ENCODE measurements around the gene RHBDF1.

Gene RHBDF1

DNA sequence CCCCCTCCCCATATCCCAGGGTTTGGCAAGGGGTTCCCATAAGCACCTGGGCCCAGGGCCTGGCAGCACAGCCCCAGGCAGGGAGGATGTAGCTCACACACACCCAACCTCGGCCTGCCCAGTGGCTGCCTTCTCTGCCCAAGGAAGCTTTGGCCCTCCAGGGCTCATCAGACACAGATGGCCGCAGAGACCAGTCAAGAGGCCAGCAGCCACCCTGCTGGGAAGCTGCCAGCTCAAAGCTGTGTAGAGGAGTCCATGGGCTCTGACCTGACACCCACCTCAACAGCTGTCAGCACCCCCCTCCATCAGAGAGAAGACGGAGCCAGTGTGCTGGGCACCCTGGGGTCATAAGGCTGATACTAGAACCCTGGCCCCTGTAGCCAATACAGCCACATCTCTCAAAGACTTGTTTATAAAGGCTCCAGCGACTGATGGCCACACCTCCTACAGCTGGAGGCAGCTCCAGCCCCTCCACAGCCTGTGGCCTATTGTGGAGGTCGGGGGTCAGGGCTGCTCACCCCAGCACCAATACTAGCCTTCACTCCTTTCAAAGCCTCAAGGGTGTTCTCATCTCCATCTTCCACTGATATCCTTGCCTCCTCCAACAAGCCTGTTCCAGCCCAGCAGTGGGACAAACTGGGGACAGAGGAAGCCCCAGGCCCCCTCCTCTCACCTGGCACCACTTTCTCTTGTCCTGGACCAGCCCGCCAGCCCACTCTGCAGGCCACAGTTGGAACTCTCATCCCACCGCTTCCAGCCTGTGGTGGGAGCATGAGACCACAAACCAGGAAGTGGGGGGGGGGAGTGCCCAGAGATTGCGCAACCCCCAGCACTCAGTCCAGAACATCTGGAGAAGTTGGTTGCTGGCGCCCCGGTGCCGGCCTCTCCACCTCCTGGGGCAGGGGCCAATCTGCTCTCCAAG, 3.4 kb upstream of the RHBDF1 start:
- no peak for DNase-seq (ENCODE audit: low spot score)
- in situ Hi-C loops (cut with MboI; ENCODE audit: low pct_unique_long_range_greater_than_20kb, low sequenced_read_pairs, unreplicated experiment): no loop called here
- TF ChIP-seq, protein P1, sequence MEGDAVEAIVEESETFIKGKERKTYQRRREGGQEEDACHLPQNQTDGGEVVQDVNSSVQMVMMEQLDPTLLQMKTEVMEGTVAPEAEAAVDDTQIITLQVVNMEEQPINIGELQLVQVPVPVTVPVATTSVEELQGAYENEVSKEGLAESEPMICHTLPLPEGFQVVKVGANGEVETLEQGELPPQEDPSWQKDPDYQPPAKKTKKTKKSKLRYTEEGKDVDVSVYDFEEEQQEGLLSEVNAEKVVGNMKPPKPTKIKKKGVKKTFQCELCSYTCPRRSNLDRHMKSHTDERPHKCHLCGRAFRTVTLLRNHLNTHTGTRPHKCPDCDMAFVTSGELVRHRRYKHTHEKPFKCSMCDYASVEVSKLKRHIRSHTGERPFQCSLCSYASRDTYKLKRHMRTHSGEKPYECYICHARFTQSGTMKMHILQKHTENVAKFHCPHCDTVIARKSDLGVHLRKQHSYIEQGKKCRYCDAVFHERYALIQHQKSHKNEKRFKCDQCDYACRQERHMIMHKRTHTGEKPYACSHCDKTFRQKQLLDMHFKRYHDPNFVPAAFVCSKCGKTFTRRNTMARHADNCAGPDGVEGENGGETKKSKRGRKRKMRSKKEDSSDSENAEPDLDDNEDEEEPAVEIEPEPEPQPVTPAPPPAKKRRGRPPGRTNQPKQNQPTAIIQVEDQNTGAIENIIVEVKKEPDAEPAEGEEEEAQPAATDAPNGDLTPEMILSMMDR (IDR thresholded peaks at IDR 0.05; ENCODE audit: extremely low read depth, insufficient read depth, missing control alignments): no peak

DNA sequence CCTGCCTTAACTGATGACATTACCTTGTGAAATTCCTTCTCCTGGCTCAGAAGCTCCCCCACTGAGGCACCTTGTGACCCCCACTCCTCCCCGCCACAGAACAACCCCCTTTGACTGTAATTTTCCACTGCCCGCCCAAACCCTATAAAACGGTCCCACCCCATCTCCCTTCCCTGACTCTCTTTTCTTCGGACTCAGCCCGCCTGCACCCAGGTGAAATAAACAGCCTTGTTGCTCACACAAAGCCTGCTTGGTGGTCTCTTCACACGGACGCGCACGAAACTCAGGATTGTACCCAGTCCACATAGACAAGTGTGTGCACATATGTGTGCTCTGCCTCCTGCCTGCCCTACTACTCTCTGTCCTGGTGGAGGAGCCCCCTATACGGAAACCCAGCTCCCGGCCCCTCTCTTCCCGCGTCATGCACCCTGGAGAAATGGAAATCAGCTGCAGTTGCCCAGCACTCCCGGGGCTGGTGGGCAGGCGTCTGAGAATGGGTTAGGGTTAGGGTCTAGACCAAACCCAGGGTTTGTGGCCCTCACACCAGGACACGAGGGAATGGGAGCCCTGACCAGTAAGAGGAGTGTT, 2.4 kb upstream of the RHBDF1 start:
- TF ChIP-seq, protein P1 (IDR thresholded peaks at IDR 0.05; ENCODE audit: extremely low read depth, insufficient read depth, missing control alignments): no peak
- in situ Hi-C loops (cut with MboI; ENCODE audit: low pct_unique_long_range_greater_than_20kb, low sequenced_read_pairs, unreplicated experiment): no loop called here
- DNase-seq (ENCODE audit: low spot score): no peak

DNA sequence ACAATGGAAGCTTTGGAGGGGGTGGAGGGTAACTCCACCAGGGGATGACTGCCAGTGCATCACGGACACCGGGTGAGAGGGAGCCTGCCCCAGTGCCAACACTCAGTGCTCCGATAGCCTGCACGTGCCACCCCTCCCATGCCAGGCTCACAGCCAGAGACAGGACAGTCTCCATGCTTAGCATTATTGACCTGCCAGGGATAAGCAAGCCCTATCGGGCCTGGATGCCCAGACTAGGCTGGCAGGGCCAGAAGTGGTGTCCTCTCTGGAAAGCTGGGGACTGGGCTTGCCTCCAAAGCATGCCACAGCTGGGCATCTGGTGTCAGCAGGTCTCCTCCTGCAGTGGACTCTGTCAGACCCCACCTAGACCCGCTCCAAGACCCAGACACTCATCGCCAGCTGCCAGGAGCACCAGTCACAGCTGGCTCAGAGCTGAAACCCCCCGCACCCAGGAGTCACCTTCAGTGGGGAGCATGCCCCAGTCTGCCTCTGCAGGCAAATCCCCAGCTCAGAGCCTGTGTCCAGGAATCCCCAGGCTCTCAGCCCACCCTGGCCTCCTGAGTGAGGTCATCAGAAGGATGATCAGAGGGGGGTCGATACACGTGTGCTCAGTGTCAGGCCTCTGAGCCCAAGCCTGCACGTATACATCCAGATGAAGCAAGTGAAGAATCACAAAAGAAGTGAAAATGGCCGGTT, 1.8 kb upstream of the RHBDF1 start:
- in situ Hi-C loops (cut with MboI; ENCODE audit: low pct_unique_long_range_greater_than_20kb, low sequenced_read_pairs, unreplicated experiment): no loop called here
- TF ChIP-seq, protein P1 (IDR thresholded peaks at IDR 0.05; ENCODE audit: extremely low read depth, insufficient read depth, missing control alignments): no peak
- no peak for DNase-seq (ENCODE audit: low spot score)

DNA sequence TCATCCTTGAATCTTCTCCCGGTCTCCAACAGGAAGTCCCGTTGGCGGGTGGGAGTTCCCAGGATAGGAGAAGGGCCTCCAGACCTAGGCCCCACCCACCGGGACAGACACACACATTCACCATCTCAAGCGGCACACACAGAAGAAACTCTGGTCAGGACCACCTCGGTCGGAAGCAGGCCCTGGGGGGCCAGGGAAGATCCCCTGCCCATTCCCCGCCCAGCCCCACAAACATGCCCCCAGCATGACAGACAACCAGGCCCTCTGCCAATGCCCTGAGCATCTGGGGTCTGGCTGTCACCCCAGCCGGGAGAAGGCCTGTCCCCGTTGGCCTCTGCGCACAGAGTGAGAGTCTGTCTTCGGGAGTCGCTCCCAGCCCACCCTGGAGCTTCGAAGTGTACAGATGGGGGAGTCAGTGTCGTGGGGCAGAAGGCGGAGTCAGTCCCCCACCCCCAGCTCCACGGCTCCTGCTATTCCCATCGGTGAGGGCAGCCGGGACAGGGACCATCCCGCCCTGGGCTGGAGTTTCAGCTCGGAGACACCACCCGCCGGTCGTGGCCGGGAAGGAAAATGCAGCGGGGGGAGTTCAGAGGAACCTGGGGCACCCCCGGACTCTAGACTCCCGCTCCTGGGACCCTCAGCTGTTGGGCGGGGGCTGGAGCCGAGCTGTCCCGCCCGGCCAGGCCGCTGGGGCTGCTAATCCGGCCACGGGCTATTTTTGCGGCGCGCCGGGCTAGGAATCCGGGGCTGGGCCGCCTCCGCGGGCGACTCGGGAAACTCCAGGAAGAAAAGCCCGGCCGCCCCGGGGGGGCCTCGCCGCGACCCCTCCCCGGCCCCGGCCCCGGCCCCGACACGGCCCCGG, 660 bp downstream of the RHBDF1 start:
- in situ Hi-C loops (cut with MboI; ENCODE audit: low pct_unique_long_range_greater_than_20kb, low sequenced_read_pairs, unreplicated experiment): no loop called here
- no peak for DNase-seq (ENCODE audit: low spot score)
- TF ChIP-seq, protein P1 (IDR thresholded peaks at IDR 0.05; ENCODE audit: extremely low read depth, insufficient read depth, missing control alignments): no peak

DNA sequence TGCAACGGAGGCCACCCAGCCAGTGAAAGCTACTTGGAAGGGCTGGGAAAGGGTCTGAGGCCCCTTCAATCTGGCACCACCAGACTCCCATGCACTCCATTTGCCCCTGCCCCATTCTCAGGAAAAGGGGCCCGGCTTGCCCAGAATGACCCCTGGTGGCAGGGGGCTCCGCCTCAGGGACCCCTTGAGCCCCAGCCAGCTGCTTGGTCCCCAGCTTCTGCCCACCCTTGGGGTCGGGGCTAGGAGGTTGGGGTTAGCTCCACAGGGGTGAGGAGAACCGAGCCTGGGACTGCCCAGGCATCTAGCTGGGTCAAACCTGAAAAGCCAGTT, 1.3 kb downstream of the RHBDF1 start:
- TF ChIP-seq, protein P1 (IDR thresholded peaks at IDR 0.05; ENCODE audit: extremely low read depth, insufficient read depth, missing control alignments): no peak
- in situ Hi-C loops (cut with MboI; ENCODE audit: low pct_unique_long_range_greater_than_20kb, low sequenced_read_pairs, unreplicated experiment): no loop called here
- no peak for DNase-seq (ENCODE audit: low spot score)

DNA sequence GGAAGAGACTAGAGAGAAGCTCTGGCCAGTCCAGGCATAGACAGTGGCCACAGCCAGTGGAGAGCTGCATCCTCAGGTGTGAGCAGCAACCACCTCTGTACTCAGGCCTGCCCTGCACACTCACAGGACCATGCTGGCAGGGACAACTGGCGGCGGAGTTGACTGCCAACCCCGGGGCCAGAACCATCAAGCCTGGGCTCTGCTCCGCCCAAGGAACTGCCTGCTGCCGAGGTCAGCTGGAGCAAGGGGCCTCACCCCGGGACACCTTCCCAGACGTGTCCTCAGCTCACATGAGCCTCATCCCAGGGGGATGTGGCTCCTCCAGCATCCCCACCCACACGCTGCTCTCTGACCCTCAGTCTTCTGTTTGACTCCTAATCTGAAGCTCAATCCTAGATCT, 3.2 kb downstream of the RHBDF1 start:
- no peak for DNase-seq (ENCODE audit: low spot score)
- in situ Hi-C loops (cut with MboI; ENCODE audit: low pct_unique_long_range_greater_than_20kb, low sequenced_read_pairs, unreplicated experiment): no loop called here
- TF ChIP-seq, protein P1 (IDR thresholded peaks at IDR 0.05; ENCODE audit: extremely low read depth, insufficient read depth, missing control alignments): no peak

Measured in GM13977 (cell line).